ENCODE results near the gene IFRD2. TPM values are rescaled to one million over a fixed set of nuclear protein-coding genes. Genes with fewer than 3 reads are reported as not detected.

IFRD2 gene
- total and polyA plus RNA-seq, 2 of the 13 experiments (the other 11 are each of a cell fraction or from before 2014, with no cell fraction given): 32.8 to 96.1 TPM

GRCh38 chr3:50264383-50264963, 27.8 kb downstream of the IFRD2 start:
- BruUV-seq (replicated peaks): no TSS peak
- H3K4me3 ChIP-seq (replicated peaks in 1 of 3; ENCODE audit: insufficient read depth in 1 of 3, low read depth in 2 of 3, low read length in 3 of 3): peak overlapping the region; percentile 31 to 69 (median 46); a peak in 5 of 6 replicates
- no peaks in the 10 kb centered on the region for H3K9me3 ChIP-seq (ENCODE audit: low read length)
- peaks cover 15% of the 10 kb centered on the region for H3K79me2 ChIP-seq (ENCODE audit: insufficient read depth, low read length)
- H3K27ac ChIP-seq (ENCODE audit: extremely low read length, insufficient read depth, low read length): peak overlapping the region; percentile 96
- peak overlapping the region; percentile 98 for H3K4me2 ChIP-seq (ENCODE audit: low read depth, low read length)
- in situ Hi-C loops (cut with HindIII; ENCODE audit: extremely low pct_ligation_motif_present, low pct_unique_long_range_greater_than_20kb): loop anchor here (5.0 kb wide), 1 partner anchor 58 kb away; the partner anchor contains the start of gene HYAL2
- H3K9ac ChIP-seq (ENCODE audit: insufficient read depth, low read depth, low read length): peak overlapping the region; percentile 79
- H3K4me1 ChIP-seq (ENCODE audit: insufficient read depth, low read length): peaks cover 91% of the 10 kb centered on the region
- peak; percentile 98 for DNase-seq (ENCODE audit: low spot score)
- no peaks in the 10 kb centered on the region; a peak in 1 of 5 replicates for H3K27me3 ChIP-seq (ENCODE audit: control insufficient read depth in 1 of 2, insufficient read depth in 2 of 2, low read length in 2 of 2)
- no peaks in the 10 kb centered on the region for H3K36me3 ChIP-seq (replicated peaks in 1 of 2; ENCODE audit: control insufficient read depth in 1 of 2, insufficient read depth in 2 of 2, low read length in 2 of 2)
- POLR2A ChIA-PET: interaction anchor here (0.6 to 8.0 kb wide), 26 partner anchors 7 to 114 kb away, joined by 3 to 155 read pairs (median 7); partner anchors contain the start of genes GNAI2, HYAL1, HYAL2 and HYAL3
- no peaks in the 10 kb centered on the region for H4K20me1 ChIP-seq (ENCODE audit: insufficient read depth, low read length)
- intact Hi-C loops (cut with micrococcal nuclease; ENCODE audit: unreplicated experiment): loop anchor here (5.0 kb wide), 1 partner anchor 38 kb away; the partner anchor contains the start of gene HYAL1
- 2% methylated on average over 7 of the region's 7 CpGs for WGBS (ENCODE audit: low lambda C conversion rate)
- H2AFZ ChIP-seq (ENCODE audit: low read length): no peak overlapping the region
- peak; percentile 61 for ATAC-seq
- FAIRE-seq: peak; percentile 87
- CTCF ChIA-PET (ENCODE audit: low intra/inter-chr PET ratio, low total read pairs): no interaction called here
- TF ChIP-seq, protein P1, sequence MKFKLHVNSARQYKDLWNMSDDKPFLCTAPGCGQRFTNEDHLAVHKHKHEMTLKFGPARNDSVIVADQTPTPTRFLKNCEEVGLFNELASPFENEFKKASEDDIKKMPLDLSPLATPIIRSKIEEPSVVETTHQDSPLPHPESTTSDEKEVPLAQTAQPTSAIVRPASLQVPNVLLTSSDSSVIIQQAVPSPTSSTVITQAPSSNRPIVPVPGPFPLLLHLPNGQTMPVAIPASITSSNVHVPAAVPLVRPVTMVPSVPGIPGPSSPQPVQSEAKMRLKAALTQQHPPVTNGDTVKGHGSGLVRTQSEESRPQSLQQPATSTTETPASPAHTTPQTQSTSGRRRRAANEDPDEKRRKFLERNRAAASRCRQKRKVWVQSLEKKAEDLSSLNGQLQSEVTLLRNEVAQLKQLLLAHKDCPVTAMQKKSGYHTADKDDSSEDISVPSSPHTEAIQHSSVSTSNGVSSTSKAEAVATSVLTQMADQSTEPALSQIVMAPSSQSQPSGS (CRISPR knock-in tag; IDR thresholded peaks at IDR 0.05): peak; percentile 89
- TF ChIP-seq MLXIP (CRISPR knock-in tag; IDR thresholded peaks at IDR 0.05; ENCODE audit: borderline replicate concordance) (no peak), POLR2G (IDR thresholded peaks at IDR 0.05; ENCODE audit: low read depth, low read length) (peak; percentile 53), JUND (CRISPR knock-in tag; IDR thresholded peaks at IDR 0.05) (peak; percentile 83), AHDC1 (CRISPR knock-in tag; IDR thresholded peaks at IDR 0.05; ENCODE audit: borderline replicate concordance) (no peak), MED13 (CRISPR knock-in tag; IDR thresholded peaks at IDR 0.05) (0 out of 2 replicates have a peak, but pooled peaks have one; percentile 1), ZNF777 (CRISPR knock-in tag; IDR thresholded peaks at IDR 0.05) (no peak), ZNF235 (CRISPR knock-in tag; IDR thresholded peaks at IDR 0.05; ENCODE audit: borderline replicate concordance) (0 out of 2 replicates have a peak, but pooled peaks have one; percentile 35), ASH2L (IDR thresholded peaks at IDR 0.05; ENCODE audit: insufficient read length, low read depth, low read length) (peak; percentile 37)
- TF ChIP-seq, protein P2, sequence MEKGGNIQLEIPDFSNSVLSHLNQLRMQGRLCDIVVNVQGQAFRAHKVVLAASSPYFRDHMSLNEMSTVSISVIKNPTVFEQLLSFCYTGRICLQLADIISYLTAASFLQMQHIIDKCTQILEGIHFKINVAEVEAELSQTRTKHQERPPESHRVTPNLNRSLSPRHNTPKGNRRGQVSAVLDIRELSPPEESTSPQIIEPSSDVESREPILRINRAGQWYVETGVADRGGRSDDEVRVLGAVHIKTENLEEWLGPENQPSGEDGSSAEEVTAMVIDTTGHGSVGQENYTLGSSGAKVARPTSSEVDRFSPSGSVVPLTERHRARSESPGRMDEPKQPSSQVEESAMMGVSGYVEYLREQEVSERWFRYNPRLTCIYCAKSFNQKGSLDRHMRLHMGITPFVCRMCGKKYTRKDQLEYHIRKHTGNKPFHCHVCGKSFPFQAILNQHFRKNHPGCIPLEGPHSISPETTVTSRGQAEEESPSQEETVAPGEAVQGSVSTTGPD (CRISPR knock-in tag; IDR thresholded peaks at IDR 0.05): peak; percentile 64; the same call in 1 of the 2 replicates

Measured in HepG2 (cell line).